Mesendoderm (in vitro differentiated cells): Measurements from ENCODE around the gene KCP.

Experiments used
- DNase-seq: peaks from one replicate; pipeline ENCODE4 v3.0.0; 2013
- H2AK5ac ChIP-seq: 2 replicates; pipeline ENCODE4 v1.6.1; 2013; ENCODE audit warnings: low read length, inconsistent platforms
- H2BK120ac ChIP-seq: 2 replicates; pipeline ENCODE4 v1.6.1; 2013; ENCODE audit warnings: low read depth, mild to moderate bottlenecking, low read length, moderate library complexity, mixed read lengths
- H2BK15ac ChIP-seq: replicated peaks from 2 replicates; pipeline ENCODE4 v1.6.1; 2013; ENCODE audit warnings: low read depth, mild to moderate bottlenecking, moderate library complexity
- H2BK5ac ChIP-seq: 2 replicates; pipeline ENCODE4 v1.6.1; 2013; ENCODE audit warnings: low read length, inconsistent platforms
- H3K18ac ChIP-seq: 2 replicates; pipeline ENCODE4 v1.6.1; 2013; ENCODE audit warnings: mild to moderate bottlenecking, low read length, mixed read lengths
- H3K23ac ChIP-seq: one replicate; pipeline ENCODE4 v1.6.1; 2013; ENCODE audit warnings: low read length
- H3K27ac ChIP-seq: 2 replicates; pipeline ENCODE4 v1.5.1; 2013; ENCODE audit warnings: low read depth, mild to moderate bottlenecking, inconsistent platforms, low read length, moderate library complexity
- H3K27me3 ChIP-seq: 2 replicates; pipeline ENCODE4 v1.6.1; 2013; ENCODE audit warnings: low read length, control low read depth, mild to moderate bottlenecking, inconsistent platforms; ENCODE audit not compliant: insufficient read depth, poor library complexity
- H3K36me3 ChIP-seq: 2 replicates; pipeline ENCODE4 v1.6.1; 2013; ENCODE audit warnings: low read length, inconsistent platforms; ENCODE audit not compliant: control insufficient read depth, insufficient read depth
- H3K4ac ChIP-seq: one replicate; pipeline ENCODE4 v1.6.1; 2013; ENCODE audit warnings: low read depth, mild to moderate bottlenecking, low read length, moderate library complexity
- H3K4me1 ChIP-seq: 2 replicates; pipeline ENCODE4 v1.6.1; 2013; ENCODE audit warnings: low read depth, low read length, inconsistent platforms; ENCODE audit not compliant: control insufficient read depth
- H3K4me2 ChIP-seq: 2 replicates; pipeline ENCODE4 v1.6.1; 2013; ENCODE audit warnings: low read length
- H3K4me3 ChIP-seq: 2 replicates; pipeline ENCODE4 v1.5.1; 2013; ENCODE audit warnings: mild to moderate bottlenecking, low read length
- H3K56ac ChIP-seq: one replicate; pipeline ENCODE4 v1.6.1; 2013; ENCODE audit warnings: low read length
- H3K79me1 ChIP-seq: 2 replicates; pipeline ENCODE4 v1.6.1; 2013; ENCODE audit warnings: low read length, inconsistent platforms
- H3K79me2 ChIP-seq: 2 replicates; pipeline ENCODE4 v1.6.1; 2013; ENCODE audit warnings: mild to moderate bottlenecking, low read length; ENCODE audit not compliant: control insufficient read depth, insufficient read depth
- H3K9ac ChIP-seq: 2 replicates; pipeline ENCODE4 v1.6.1; 2013; ENCODE audit warnings: low read length, inconsistent platforms
- H4K5ac ChIP-seq: one replicate; pipeline ENCODE4 v1.6.1; 2013; ENCODE audit warnings: low read length
- H4K8ac ChIP-seq: one replicate; pipeline ENCODE4 v1.6.1; 2013; ENCODE audit warnings: low read depth, mild to moderate bottlenecking, control low read depth, low read length, moderate library complexity
- WGBS: extraction: QIAGEN DNeasy Blood & Tissue Kit; methylation state at CpG from one replicate; pipeline ENCODE4 v1.1.7; 2013; ENCODE audit warnings: low lambda C conversion rate, missing lambda C conversion rate; ENCODE audit not compliant: insufficient coverage; ENCODE audit errors: extremely low coverage; 5-methylcytosine and 5-hydroxymethylcytosine counted together

KCP gene

DNA sequence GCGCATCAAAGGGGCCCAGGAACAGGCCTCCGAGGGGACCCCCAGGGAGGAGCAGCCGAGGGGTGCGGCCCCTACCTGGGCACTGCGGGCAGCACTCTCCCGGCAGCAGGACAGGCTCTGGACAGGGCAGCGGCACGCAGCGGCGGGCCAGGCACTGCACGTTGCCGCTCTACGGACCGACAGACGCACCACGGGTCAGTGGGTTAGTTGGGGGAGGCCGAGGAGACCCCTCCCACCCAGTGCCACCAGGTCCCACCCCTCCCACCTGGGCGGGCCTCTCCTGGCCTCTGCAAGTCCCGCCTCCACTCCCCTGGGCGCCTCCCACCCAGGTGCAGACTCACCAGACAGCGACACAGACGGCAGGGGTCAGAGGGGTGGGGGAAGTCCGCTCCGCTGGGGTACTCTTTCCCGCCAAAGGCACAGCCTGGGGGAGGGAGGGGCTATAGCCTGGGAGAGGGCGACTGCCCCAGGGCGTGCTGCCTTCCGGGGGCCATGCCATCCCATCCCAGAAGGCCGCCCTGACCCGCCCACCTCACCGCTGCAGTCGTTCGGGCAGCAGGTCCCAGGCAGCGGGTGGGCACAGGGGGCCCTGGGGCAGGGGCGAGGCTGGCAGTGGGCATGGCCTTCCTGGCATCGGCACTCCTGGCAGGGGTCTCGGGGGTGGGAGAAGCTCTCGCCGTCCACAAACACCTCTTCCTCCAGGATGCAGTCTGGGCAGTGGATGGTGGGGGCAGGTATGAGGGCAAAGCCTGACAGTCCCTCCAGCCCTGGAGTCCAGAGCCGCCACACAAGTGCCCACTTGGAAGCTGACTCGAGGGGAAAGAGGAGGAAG lies 19.2 kb downstream of the KCP start:
- H2AK5ac ChIP-seq, result no peak overlapping the region
- no peaks in the 10 kb centered on the region for H3K36me3 ChIP-seq
- H4K5ac ChIP-seq, result no peak overlapping the region
- peak overlapping the region; percentile 16 for H3K4me3 ChIP-seq
- peak overlapping the region; percentile 75 for H3K4me2 ChIP-seq
- H3K79me2 ChIP-seq, result no peaks in the 10 kb centered on the region
- no peak overlapping the region for H4K8ac ChIP-seq
- no CpG with 5 or more reads among the region's 41 CpGs for WGBS
- no peak overlapping the region for H3K23ac ChIP-seq
- H3K4me1 ChIP-seq, result no peaks in the 10 kb centered on the region
- peak; percentile 77 for DNase-seq
- peak overlapping the region; percentile 76 for H3K56ac ChIP-seq
- H3K18ac ChIP-seq, result no peak overlapping the region
- H3K9ac ChIP-seq, result peak overlapping the region; percentile 59
- no peaks in the 10 kb centered on the region for H3K79me1 ChIP-seq
- no peak overlapping the region for H2BK15ac ChIP-seq
- H3K27ac ChIP-seq, result no peak overlapping the region
- no peak overlapping the region for H3K4ac ChIP-seq
- H2BK5ac ChIP-seq, result no peak overlapping the region
- no peak overlapping the region for H2BK120ac ChIP-seq
- no peaks in the 10 kb centered on the region for H3K27me3 ChIP-seq

DNA sequence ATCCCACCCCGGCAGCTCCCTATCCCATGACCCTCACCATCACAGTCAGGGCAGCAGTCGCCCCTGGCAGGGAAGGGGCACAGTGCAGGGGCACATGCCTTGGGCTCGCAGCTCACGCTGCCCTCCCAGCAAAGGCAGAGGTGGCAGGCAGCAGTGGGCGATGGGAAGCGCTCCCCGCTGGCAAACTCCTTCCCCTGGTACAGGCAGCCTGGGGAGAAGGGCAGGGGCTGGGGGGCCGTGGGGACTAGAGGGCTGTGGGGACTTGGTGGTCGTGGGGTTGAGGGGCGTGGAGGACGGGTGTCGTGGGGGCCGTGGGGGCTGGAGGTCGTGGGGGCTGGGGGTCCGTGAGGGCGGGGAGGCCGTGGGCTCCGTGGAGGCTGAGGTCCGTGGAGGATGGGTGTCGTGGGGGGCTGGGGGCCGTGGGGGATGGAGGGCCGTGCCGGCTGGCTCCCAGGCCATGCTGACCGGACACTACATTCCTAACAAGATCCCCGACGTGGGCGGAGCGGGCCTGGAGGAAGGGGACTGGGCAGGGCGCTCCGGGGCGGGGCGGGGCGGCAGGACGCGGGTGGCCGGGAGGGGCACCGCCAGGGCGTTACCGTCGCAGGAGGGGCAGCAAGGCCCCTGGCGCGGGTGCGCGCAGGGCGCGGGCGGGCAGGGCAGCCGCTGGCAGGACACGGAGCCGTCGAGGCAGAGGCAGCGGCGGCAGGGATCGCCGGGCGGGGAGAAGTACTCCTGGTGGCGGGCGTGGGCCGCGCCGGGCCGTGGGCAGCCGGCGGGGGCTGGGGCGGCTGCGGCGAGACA lies 20.0 kb downstream of the KCP start:
- H2BK5ac ChIP-seq, result no peak overlapping the region
- no peak for DNase-seq
- no peak overlapping the region for H2BK120ac ChIP-seq
- H3K27ac ChIP-seq, result no peak overlapping the region
- no peaks in the 10 kb centered on the region for H3K79me1 ChIP-seq
- no peak overlapping the region for H4K8ac ChIP-seq
- no peak overlapping the region for H3K4ac ChIP-seq
- no peak overlapping the region for H2AK5ac ChIP-seq
- H2BK15ac ChIP-seq, result no peak overlapping the region
- H3K79me2 ChIP-seq, result no peaks in the 10 kb centered on the region
- no peaks in the 10 kb centered on the region for H3K4me1 ChIP-seq
- H3K56ac ChIP-seq, result peak overlapping the region; percentile 76
- peak overlapping the region; percentile 59 for H3K9ac ChIP-seq
- H3K4me2 ChIP-seq, result peak overlapping the region; percentile 75
- peak overlapping the region; percentile 16 for H3K4me3 ChIP-seq
- no peak overlapping the region for H3K18ac ChIP-seq
- H3K23ac ChIP-seq, result no peak overlapping the region
- H3K27me3 ChIP-seq, result no peaks in the 10 kb centered on the region
- WGBS, result no CpG with 5 or more reads among the region's 67 CpGs
- no peak overlapping the region for H4K5ac ChIP-seq
- no peaks in the 10 kb centered on the region for H3K36me3 ChIP-seq

DNA sequence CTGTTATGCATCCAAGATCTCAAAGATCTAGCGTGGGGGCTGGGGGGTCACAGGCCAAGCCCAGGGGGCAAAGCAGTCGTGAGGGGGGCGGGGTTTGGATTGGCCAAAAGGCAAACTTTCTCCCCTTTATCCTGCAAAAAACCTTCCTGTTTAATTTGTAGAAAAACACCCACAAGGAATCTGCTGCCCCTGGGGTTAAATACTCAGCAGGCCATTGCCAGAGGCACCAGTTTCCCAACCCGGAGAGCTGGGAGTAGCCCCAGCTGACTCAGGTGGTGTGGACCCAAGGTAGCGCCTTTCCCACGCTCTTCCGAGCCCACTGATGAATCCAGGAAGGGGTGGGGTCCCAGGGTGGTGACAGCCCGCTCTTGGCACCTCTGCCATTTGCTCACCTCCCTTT lies 21.4 kb downstream of the KCP start:
- no CpG with 5 or more reads among the region's 8 CpGs for WGBS
- no peak overlapping the region for H2BK120ac ChIP-seq
- H4K5ac ChIP-seq, result no peak overlapping the region
- no peaks in the 10 kb centered on the region for H3K79me2 ChIP-seq
- no peaks in the 10 kb centered on the region for H3K4me1 ChIP-seq
- H3K18ac ChIP-seq, result no peak overlapping the region
- no peaks in the 10 kb centered on the region for H3K36me3 ChIP-seq
- H3K23ac ChIP-seq, result no peak overlapping the region
- H3K79me1 ChIP-seq, result no peaks in the 10 kb centered on the region
- no peak overlapping the region for H2BK15ac ChIP-seq
- DNase-seq, result no peak
- no peak overlapping the region for H3K9ac ChIP-seq
- no peak overlapping the region for H2AK5ac ChIP-seq
- H3K56ac ChIP-seq, result no peak overlapping the region
- no peak overlapping the region for H4K8ac ChIP-seq
- H2BK5ac ChIP-seq, result no peak overlapping the region
- no peak overlapping the region for H3K4ac ChIP-seq
- H3K27ac ChIP-seq, result no peak overlapping the region
- H3K4me2 ChIP-seq, result no peak overlapping the region
- H3K4me3 ChIP-seq, result no peak overlapping the region
- no peaks in the 10 kb centered on the region for H3K27me3 ChIP-seq

DNA sequence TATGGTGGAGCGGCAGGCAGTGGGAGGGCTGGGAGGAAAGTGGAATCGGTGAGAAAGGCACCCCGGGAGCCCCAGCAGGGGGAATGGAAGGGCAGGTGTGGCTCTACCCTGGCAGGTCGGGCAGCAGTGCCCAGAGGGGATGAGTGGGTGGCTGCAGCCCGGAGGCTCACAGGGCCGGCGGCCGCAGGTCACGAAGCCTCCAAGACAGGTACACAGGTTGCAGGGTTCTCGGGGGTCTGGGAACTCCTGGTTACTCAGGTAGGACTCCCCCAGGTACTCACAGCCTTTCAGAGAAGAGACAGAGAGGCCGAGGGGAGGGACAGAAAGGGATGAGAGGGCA lies 21.8 kb downstream of the KCP start:
- Histone ChIP-seq H3K27me3 (no peaks in the 10 kb centered on the region), H2BK120ac (no peak overlapping the region), H2BK15ac (no peak overlapping the region), H2AK5ac (no peak overlapping the region), H3K23ac (no peak overlapping the region), H3K4me3 (no peak overlapping the region), H4K8ac (no peak overlapping the region), H3K4me2 (no peak overlapping the region), H2BK5ac (no peak overlapping the region), H3K27ac (no peak overlapping the region), H3K18ac (no peak overlapping the region), H3K4me1 (no peaks in the 10 kb centered on the region), H3K79me1 (no peaks in the 10 kb centered on the region), H3K9ac (no peak overlapping the region), H4K5ac (no peak overlapping the region), H3K79me2 (no peaks in the 10 kb centered on the region), H3K4ac (no peak overlapping the region), H3K56ac (no peak overlapping the region), H3K36me3 (no peaks in the 10 kb centered on the region)
- no peak for DNase-seq
- WGBS, result no CpG with 5 or more reads among the region's 11 CpGs

DNA sequence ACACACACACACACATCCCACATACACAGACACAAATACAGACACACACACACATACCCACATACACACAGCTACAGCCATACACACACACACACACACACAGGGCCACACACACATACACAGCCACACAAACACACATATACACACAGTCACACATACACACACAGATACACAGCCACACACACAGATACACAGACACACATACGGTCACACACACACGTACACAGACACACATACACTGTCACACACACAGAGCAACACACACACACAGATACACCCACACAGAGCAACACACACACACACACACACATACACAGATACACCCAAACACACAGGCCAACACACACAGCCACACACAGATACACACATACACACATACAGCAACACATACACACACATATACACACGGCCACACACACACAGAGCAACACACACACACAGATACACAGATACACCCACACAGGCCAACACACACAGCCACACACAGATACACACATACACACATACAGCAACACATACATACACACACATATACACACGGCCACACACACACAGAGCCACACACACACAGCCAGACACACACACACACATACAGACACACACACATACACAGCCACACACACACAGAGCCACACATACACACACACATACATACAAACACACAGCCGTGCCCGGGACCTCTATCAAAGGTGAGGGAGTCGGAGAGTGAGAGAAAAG lies 22.3 kb downstream of the KCP start:
- no peak overlapping the region for H3K23ac ChIP-seq
- no peak overlapping the region for H4K8ac ChIP-seq
- H3K4me1 ChIP-seq, result no peaks in the 10 kb centered on the region
- no peaks in the 10 kb centered on the region for H3K36me3 ChIP-seq
- no peak overlapping the region for H3K56ac ChIP-seq
- H3K9ac ChIP-seq, result no peak overlapping the region
- DNase-seq, result no peak
- no peak overlapping the region for H3K4me3 ChIP-seq
- no peaks in the 10 kb centered on the region for H3K79me2 ChIP-seq
- no peak overlapping the region for H4K5ac ChIP-seq
- H2BK120ac ChIP-seq, result no peak overlapping the region
- no peak overlapping the region for H3K4ac ChIP-seq
- H3K79me1 ChIP-seq, result no peaks in the 10 kb centered on the region
- no peak overlapping the region for H2BK15ac ChIP-seq
- no peak overlapping the region for H3K4me2 ChIP-seq
- H3K18ac ChIP-seq, result no peak overlapping the region
- no peak overlapping the region for H2AK5ac ChIP-seq
- no CpG with 5 or more reads among the region's 7 CpGs for WGBS
- H2BK5ac ChIP-seq, result no peak overlapping the region
- H3K27me3 ChIP-seq, result no peaks in the 10 kb centered on the region
- no peak overlapping the region for H3K27ac ChIP-seq
